ENCODE results near the gene RAB35.

The RAB35 gene

DNA sequence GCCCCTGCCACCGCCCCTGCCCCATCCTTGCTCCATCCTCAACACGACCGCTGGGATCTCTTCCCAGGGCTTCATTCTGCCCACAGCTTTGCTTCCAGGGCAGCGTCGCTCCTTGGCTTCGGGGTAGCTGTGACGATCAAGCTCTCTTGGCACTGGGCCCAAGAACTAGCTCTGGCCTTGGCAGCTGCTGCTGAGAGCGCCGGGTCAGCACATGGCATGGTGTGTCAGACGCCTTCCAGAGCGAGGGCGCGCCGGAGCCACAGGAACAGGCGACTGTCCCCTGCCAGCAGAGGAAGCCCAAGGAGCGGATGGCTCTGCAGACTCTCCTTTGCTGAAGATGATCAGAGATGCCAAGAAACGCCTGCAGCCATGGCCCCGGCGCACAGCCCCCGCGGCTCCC, 15.9 kb downstream of the RAB35 start:
- TF ChIP-seq SUZ12 (IDR thresholded peaks at IDR 0.05) (no peak), TARDBP (IDR thresholded peaks at IDR 0.05) (no peak), L3MBTL2 (conservative IDR thresholded peaks at IDR 0.05) (no peak), ZNF384 (IDR thresholded peaks at IDR 0.05) (no peak), FOXK2 (IDR thresholded peaks at IDR 0.05) (no peak), HDGF (IDR thresholded peaks at IDR 0.05; ENCODE audit: borderline replicate concordance) (no peak)
- CTCF ChIA-PET = interaction anchor here (0.6 to 1.1 kb wide), 2 partner anchors 14 to 72 kb away, joined by 3 to 4 read pairs; no protein-coding TSS in a partner anchor
- POLR2A ChIA-PET = interaction anchor here (1.3 to 1.6 kb wide), 2 partner anchors 14 to 100 kb away, joined by 3 to 5 read pairs; partner anchors contain the start of gene RPLP0
- no peak for DNase-seq (ENCODE audit: extremely low spot score)

DNA sequence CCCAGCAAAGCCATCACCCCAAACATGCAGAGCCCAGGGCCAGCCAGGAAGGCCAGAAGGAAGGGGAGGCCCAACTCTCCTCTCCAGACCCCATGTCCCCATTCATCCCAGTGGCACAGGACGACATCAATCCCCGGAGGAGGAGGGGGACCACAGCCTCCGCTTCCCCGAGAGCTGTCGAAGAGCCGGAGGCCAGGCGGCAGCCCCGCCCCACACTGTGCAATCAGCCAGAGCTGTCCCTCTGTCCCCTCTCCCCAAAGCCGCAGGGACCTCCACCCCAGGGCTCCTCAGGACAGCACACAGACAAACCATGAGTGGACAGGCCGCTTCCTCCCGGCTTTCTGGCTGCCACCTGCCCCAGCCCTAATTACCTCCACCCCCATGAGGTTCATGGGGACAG, 16.8 kb downstream of the RAB35 start:
- no peak for DNase-seq (ENCODE audit: extremely low spot score)
- TF ChIP-seq NFRKB (IDR thresholded peaks at IDR 0.05) (no peak), ARNT (IDR thresholded peaks at IDR 0.05) (no peak)
- ChIA-PET POLR2A (interaction anchor here (1.3 to 1.6 kb wide), 2 partner anchors 13 to 101 kb away, joined by 3 to 5 read pairs; partner anchors contain the start of gene RPLP0), CTCF (interaction anchor here (0.6 kb wide), 1 partner anchor 73 kb away, joined by 3 read pairs; no protein-coding TSS in a partner anchor)

DNA sequence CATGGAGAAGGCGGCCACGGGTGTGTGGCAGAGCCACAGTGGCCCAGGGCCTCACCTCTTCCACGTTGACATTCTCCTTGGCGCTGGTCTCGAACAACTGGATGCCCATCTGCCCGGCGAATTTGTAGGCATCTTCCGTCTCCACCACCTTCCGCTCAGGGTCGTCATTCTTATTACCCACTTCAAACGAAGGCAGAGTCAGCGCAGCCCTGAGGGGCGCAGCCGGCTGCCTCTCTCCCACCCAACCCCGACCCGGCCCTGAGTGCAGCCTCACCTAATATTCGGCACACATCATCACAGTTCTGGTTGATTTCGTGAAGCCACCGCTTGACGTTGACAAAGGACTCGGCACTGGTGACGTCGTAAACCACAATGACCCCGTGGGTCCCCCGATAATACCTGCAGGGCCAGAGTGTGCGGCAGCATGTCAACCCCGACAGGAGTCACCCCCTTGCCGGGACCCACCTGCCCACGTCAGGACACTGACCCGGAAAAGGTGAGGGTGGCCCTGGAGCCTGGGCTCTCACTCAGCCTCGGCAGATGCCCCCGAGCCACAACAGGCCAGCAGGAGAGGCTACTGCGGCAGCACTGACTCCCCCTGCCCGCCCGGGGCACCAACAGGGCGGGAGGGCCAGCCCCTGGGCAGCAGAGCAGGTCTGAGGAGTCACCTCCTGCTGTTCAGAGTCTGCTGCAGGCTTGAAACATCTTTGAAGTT, 17.6 kb downstream of the RAB35 start:
- ChIA-PET CTCF (no interaction called here), POLR2A (no interaction called here)
- DNase-seq (ENCODE audit: extremely low spot score) = no peak
- TF ChIP-seq FOXA1 (IDR thresholded peaks at IDR 0.05) (no peak), NFRKB (IDR thresholded peaks at IDR 0.05) (no peak), ZNF384 (IDR thresholded peaks at IDR 0.05) (no peak), ELF4 (IDR thresholded peaks at IDR 0.05) (no peak), BHLHE40 (IDR thresholded peaks at IDR 0.05; ENCODE audit: borderline replicate concordance) (no peak), LEF1 (IDR thresholded peaks at IDR 0.05; ENCODE audit: borderline replicate concordance) (no peak), SP1 (IDR thresholded peaks at IDR 0.05) (no peak), L3MBTL2 (conservative IDR thresholded peaks at IDR 0.05) (no peak), TARDBP (IDR thresholded peaks at IDR 0.05) (no peak), FOXK2 (IDR thresholded peaks at IDR 0.05) (no peak), HDGF (IDR thresholded peaks at IDR 0.05; ENCODE audit: borderline replicate concordance) (no peak), CTBP1 (IDR thresholded peaks at IDR 0.05; ENCODE audit: borderline replicate concordance) (no peak), SUZ12 (IDR thresholded peaks at IDR 0.05) (no peak)

- ChIA-PET CTCF (no interaction called here), POLR2A (interaction anchor here (0.5 to 1.1 kb wide), 2 partner anchors 19 to 208 kb away, joined by 3 read pairs; no protein-coding TSS in a partner anchor)
- no peak for DNase-seq (ENCODE audit: extremely low spot score)
- no peak for TF ChIP-seq HDGF (IDR thresholded peaks at IDR 0.05; ENCODE audit: borderline replicate concordance)
- TF ChIP-seq BHLHE40 (IDR thresholded peaks at IDR 0.05; ENCODE audit: borderline replicate concordance) = no peak
- TF ChIP-seq NFRKB (IDR thresholded peaks at IDR 0.05) = no peak
- no peak for TF ChIP-seq SUZ12 (IDR thresholded peaks at IDR 0.05)
- no peak for TF ChIP-seq FOXM1 (IDR thresholded peaks at IDR 0.05; ENCODE audit: borderline replicate concordance)
- no peak for TF ChIP-seq L3MBTL2 (conservative IDR thresholded peaks at IDR 0.05)
- TF ChIP-seq FOXA1 (IDR thresholded peaks at IDR 0.05) = no peak
- no peak for TF ChIP-seq TARDBP (IDR thresholded peaks at IDR 0.05)
- no peak for TF ChIP-seq LEF1 (IDR thresholded peaks at IDR 0.05; ENCODE audit: borderline replicate concordance)
- TF ChIP-seq ZNF384 (IDR thresholded peaks at IDR 0.05) = no peak
- TF ChIP-seq, protein P1, sequence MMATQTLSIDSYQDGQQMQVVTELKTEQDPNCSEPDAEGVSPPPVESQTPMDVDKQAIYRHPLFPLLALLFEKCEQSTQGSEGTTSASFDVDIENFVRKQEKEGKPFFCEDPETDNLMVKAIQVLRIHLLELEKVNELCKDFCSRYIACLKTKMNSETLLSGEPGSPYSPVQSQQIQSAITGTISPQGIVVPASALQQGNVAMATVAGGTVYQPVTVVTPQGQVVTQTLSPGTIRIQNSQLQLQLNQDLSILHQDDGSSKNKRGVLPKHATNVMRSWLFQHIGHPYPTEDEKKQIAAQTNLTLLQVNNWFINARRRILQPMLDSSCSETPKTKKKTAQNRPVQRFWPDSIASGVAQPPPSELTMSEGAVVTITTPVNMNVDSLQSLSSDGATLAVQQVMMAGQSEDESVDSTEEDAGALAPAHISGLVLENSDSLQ (IDR thresholded peaks at IDR 0.05) = no peak
- TF ChIP-seq CTBP1 (IDR thresholded peaks at IDR 0.05; ENCODE audit: borderline replicate concordance) = no peak
- TF ChIP-seq FOXK2 (IDR thresholded peaks at IDR 0.05) = no peak
- no peak for TF ChIP-seq ARNT (IDR thresholded peaks at IDR 0.05)
- TF ChIP-seq SP1 (IDR thresholded peaks at IDR 0.05) = no peak
- no peak for TF ChIP-seq ELF4 (IDR thresholded peaks at IDR 0.05)
These were observed 19.8 kb downstream of the RAB35 start for GRCh38 chr12:120096671-120097202.

DNA sequence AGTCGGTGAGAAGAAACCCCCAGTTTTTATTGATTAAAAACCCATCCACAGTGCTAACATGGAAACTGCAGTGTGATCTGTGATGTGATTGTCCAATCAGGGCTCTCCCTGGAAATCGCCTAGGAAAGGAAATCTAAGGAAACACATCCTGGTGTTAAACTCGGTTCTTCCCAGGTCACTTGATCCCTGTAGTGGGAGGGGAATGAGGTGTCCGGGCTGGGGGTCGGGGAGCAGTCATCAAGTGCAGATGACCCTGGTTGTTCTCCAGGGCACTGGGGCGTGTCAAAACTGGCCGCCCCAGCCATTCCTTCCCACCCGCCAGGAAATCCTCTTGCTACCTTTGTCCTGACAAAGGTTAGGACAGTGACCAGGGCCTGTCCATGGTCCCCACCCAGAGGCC, 20.8 kb downstream of the RAB35 start:
- TF ChIP-seq ELF4 (IDR thresholded peaks at IDR 0.05) (no peak), NFRKB (IDR thresholded peaks at IDR 0.05) (no peak), FOXA1 (IDR thresholded peaks at IDR 0.05) (no peak), FOXM1 (IDR thresholded peaks at IDR 0.05; ENCODE audit: borderline replicate concordance) (no peak), LEF1 (IDR thresholded peaks at IDR 0.05; ENCODE audit: borderline replicate concordance) (no peak), BHLHE40 (IDR thresholded peaks at IDR 0.05; ENCODE audit: borderline replicate concordance) (no peak), TARDBP (IDR thresholded peaks at IDR 0.05) (no peak), ZNF384 (IDR thresholded peaks at IDR 0.05) (no peak), ARNT (IDR thresholded peaks at IDR 0.05) (no peak), FOXK2 (IDR thresholded peaks at IDR 0.05) (no peak), L3MBTL2 (conservative IDR thresholded peaks at IDR 0.05) (no peak), CTBP1 (IDR thresholded peaks at IDR 0.05; ENCODE audit: borderline replicate concordance) (no peak), SUZ12 (IDR thresholded peaks at IDR 0.05) (no peak), HDGF (IDR thresholded peaks at IDR 0.05; ENCODE audit: borderline replicate concordance) (no peak), SP1 (IDR thresholded peaks at IDR 0.05) (no peak)
- TF ChIP-seq, protein P1 (IDR thresholded peaks at IDR 0.05) = no peak
- CTCF ChIA-PET = interaction anchor here (0.6 kb wide), 1 partner anchor 48 kb away, joined by 4 read pairs; no protein-coding TSS in a partner anchor
- POLR2A ChIA-PET = no interaction called here
- DNase-seq (ENCODE audit: extremely low spot score) = no peak

- ChIA-PET POLR2A (no interaction called here), CTCF (interaction anchor here (0.6 kb wide), 1 partner anchor 48 kb away, joined by 4 read pairs; no protein-coding TSS in a partner anchor)
- DNase-seq (ENCODE audit: extremely low spot score) = no peak
- TF ChIP-seq SP1 (IDR thresholded peaks at IDR 0.05) (no peak), ZNF384 (IDR thresholded peaks at IDR 0.05) (no peak), FOXA1 (IDR thresholded peaks at IDR 0.05) (no peak), ARNT (IDR thresholded peaks at IDR 0.05) (no peak), BHLHE40 (IDR thresholded peaks at IDR 0.05; ENCODE audit: borderline replicate concordance) (no peak)
- TF ChIP-seq, protein P1 (IDR thresholded peaks at IDR 0.05) = no peak
These were observed 21.2 kb downstream of the RAB35 start for GRCh38 chr12:120095331-120095730.
